GM18502 (cell line): Measurements from ENCODE around the gene RIBC2.

Experiments used
- ATAC-seq: cut with Tn5 transposase; IDR thresholded peaks from one replicate; pipeline ENCODE4 v1.9.1; 2021; ENCODE audit warnings: mild to moderate bottlenecking; ENCODE audit not compliant: unreplicated experiment, poor library complexity

The RIBC2 gene

GRCh38 chr22:45469281-45470073, 56.0 kb downstream of the RIBC2 start:
- ATAC-seq: no peak

- no peak for ATAC-seq
Observed at GRCh38 chr22:45470871-45471270, 57.4 kb downstream of the RIBC2 start.

GRCh38 chr22:45472426-45472825, 58.9 kb downstream of the RIBC2 start:
- ATAC-seq: no peak

- ATAC-seq: no peak
Observed at GRCh38 chr22:45473626-45474237, 60.2 kb downstream of the RIBC2 start.

- no peak for ATAC-seq
Observed at GRCh38 chr22:45475063-45475747, 61.7 kb downstream of the RIBC2 start.

- ATAC-seq: no peak
Observed at GRCh38 chr22:45475851-45476514, 62.5 kb downstream of the RIBC2 start.

GRCh38 chr22:45476814-45477213, 63.3 kb downstream of the RIBC2 start:
- ATAC-seq: no peak

GRCh38 chr22:45477366-45478107, 64.0 kb downstream of the RIBC2 start:
- ATAC-seq: no peak

GRCh38 chr22:45478108-45478771, 64.7 kb downstream of the RIBC2 start:
- no peak for ATAC-seq

- no peak for ATAC-seq
Observed at GRCh38 chr22:45480717-45481116, 67.2 kb downstream of the RIBC2 start.

- ATAC-seq: no peak
Observed at GRCh38 chr22:45481661-45482060, 68.2 kb downstream of the RIBC2 start.
